ENCODE data around the gene BRMS1.

The BRMS1 gene

GRCh38 chr11:66309475-66309874 is 35.4 kb downstream of the BRMS1 start:
- no peak for DNase-seq (ENCODE audit: low spot score)

DNA sequence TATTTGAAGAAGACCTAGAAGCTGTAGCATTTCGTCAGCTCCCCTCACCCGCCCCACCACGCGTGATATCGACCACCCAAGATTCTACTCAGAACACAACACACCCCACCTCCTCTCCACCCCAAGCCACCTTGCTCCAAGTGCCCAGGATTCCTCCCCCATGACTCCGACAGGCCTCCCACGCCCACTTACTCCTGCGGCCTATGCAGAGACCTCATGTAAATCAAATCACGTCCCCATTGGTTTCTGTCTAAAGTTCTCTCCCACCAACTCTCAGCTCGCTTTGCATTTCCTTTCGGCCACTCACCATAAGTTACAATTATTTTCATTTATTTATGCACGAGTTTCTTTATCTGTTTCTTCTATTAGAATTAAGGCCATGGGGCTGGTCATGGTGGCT is 42.2 kb downstream of the BRMS1 start:
- no peak for DNase-seq (ENCODE audit: low spot score)

DNA sequence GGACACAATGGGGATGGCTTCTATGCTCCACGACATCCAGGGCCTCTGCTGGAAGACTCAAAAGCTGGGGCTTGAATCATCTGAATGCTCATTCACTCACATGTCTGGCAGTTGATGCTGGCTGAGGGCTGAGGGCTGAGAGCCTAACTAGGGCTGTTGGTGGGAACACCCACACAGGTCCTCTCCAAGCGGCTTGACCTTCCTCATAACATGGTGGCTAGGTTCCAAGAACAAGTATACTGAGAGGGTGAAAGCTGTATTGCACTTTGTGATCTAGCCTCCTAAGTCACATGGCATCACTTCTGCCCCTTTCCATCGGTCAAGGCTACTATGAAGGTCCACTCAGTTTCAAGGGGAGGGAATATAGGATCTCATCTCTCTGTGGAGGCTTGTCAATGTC is 45.7 kb downstream of the BRMS1 start:
- DNase-seq (ENCODE audit: low spot score): no peak

GRCh38 chr11:66297610-66298009 is 47.3 kb downstream of the BRMS1 start:
- no peak for DNase-seq (ENCODE audit: low spot score)

- no peak for DNase-seq (ENCODE audit: low spot score)
These were observed 50.0 kb downstream of the BRMS1 start for GRCh38 chr11:66294626-66295620.

- DNase-seq (ENCODE audit: low spot score): no peak
These were observed 50.9 kb downstream of the BRMS1 start for GRCh38 chr11:66293777-66294625.

GRCh38 chr11:66293352-66293751 is 51.6 kb downstream of the BRMS1 start:
- no peak for DNase-seq (ENCODE audit: low spot score)

DNA sequence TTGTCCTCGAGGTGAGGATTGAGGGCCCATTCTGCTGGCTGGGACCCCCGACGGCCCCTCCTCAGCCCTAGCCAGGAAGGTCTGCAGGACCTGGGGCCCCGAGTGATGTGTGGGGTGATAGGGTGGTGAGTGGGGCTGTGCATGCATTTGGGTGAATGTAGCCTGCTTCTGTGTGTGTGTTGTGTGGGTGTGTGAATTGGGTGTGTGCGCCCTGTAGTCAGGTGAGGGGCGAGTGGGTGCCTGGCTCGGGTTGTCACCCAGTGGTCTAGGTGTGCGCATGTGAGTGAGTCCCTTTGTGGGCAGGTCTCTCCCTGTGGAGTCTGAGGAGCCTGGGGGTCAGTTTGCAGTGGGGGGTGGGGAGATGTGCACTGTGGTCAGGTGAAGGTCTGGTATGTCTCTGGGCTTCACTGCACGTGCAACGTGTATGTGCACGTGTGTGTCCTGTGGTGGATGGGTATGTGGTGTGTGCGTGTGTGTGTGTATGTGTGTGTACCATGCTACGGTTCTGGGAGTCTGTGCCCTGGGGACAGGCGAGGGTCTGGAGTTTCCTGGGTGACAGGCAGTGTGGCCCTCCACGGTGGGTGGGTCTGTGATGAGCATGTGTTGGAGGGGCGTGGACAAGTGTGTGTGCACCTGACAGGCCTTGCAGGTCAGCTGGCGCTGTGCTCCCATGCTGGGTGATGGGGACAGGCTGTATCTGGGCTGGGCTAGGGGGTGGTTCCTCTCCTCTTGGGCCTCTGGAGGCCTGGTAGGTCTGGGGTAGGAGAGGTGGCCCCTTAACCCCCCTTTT is 52.2 kb downstream of the BRMS1 start:
- no peak for DNase-seq (ENCODE audit: low spot score)

DNA sequence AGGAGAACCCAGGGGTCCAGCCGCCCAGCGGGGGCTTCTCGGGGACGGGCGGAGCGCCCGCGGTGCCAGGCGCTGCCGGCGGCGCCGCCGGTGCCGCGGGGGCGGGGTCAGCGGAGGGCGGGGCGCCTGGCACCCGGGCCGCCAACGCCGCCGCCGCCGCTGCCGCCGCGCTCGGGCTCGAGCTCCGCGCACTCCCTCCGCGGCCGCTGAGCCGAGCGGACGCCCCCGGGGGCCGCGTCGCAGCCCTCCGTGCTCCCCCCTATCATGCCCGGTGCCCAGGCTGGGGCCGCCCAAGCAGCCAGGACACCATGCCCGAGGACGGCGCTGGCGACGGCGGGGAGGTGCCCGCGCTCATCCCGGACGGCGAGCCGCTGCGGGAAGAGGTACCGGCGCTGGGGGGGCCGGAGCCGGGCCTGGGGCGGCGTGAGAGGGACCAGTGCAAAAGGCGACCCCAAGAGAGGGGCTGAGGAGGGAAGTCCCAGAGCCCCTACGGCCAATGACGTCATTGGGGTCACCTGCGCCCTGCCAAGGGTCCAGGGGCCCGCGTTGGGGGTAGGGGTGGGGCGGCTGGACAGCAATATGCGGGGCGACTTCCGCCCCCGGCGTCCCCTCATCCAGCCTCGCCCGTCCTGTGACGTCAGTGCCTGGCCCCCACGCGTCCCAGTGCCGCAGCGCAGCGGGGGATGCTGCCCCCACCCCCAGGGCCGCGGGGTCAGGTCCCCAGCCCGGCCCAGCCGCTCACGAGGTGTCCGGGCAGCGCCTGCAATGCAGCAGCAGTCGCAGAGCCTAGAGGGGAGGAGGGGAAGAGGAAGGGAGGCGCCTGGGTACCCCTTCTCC is 53.0 kb downstream of the BRMS1 start, which contains the start of gene TMEM151A:
TSS of gene TMEM151A (plus strand) at position 189 of the 837 bp plus-strand sequence. CDS start at position 309, 120 bp downstream.
- peak; percentile 88 for DNase-seq (ENCODE audit: low spot score)

DNA sequence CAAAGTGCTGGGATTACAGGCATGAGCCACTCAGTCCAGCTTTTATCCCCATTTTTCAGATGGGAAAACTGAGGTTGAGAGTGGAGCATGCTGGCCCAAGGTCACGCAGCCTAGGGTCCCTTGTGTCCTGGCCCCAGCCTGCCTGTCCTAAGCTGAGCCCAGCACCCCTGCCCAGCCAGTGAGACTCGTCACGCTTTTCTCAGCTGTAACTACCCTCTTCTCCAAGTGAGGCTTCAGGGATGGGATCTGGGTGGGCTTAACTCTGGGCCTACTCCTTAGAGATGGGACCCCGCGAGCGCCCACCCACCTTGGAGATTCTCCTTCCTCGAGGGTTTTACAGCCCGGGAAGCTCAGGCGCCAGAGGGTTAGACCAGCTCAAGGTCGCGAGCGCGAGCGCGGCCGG is 53.6 kb downstream of the BRMS1 start:
- DNase-seq (ENCODE audit: low spot score): no peak

GRCh38 chr11:66290330-66290621 is 54.6 kb downstream of the BRMS1 start:
- DNase-seq (ENCODE audit: low spot score): no peak

GRCh38 chr11:66289548-66290329 is 55.2 kb downstream of the BRMS1 start:
- no peak for DNase-seq (ENCODE audit: low spot score)

DNA sequence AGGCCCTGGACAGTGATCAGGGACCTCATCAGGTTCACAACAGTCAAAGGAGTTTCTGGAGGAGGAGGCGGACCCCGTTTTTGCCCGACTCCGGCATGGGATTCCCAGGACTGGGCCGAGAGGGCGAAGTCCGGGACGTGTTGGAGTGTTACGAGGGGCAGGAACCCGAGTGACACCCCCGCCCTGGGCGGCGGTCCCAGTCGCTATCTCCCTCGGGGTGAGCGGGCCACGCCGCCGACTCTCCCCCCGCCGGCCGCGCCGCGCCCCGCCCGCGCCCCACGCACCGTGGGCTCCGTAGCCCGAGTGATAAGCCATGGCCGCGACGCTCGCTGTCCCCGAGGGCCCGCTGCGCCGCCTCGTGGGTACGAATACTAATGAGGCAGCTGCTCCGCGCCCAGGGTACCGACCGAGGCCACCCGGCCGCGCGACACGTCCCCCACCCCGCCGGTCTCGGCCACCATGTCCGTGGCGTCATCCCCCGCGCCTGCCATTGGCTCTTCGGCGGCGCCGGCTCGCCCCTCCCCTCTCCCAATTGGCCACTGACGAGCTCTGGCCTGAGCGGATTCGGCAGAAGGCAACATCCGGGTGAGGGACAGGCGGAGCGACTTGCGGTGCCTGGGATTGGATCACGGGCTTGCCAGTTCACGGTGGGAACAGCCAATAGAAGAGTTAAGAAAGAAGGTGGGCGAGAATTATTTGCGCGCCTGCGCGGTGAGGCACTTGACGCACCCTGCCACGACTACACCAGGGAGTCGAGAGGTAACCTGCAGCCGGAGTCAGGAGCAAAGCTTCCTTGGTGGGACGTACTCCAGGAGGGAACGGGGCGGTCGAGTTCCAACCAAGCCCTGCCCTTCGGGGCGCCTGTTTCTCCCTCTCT is 56.0 kb downstream of the BRMS1 start, which contains the start of gene YIF1A:
TSS of gene YIF1A (minus strand) at position 473 of the 877 bp plus-strand sequence. CDS start at position 315, 158 bp downstream.
- peak; percentile 97 for DNase-seq (ENCODE audit: low spot score)

GRCh38 chr11:66287889-66288670 is 56.8 kb downstream of the BRMS1 start:
- no peak for DNase-seq (ENCODE audit: low spot score)
